Measurements from ENCODE around the gene KRT24.
"Not testable (repeated sequence)": the region's sequence is repeated elsewhere in the genome, so short reads cannot be mapped to it uniquely, and the experiment has no call there.

Gene KRT24

DNA sequence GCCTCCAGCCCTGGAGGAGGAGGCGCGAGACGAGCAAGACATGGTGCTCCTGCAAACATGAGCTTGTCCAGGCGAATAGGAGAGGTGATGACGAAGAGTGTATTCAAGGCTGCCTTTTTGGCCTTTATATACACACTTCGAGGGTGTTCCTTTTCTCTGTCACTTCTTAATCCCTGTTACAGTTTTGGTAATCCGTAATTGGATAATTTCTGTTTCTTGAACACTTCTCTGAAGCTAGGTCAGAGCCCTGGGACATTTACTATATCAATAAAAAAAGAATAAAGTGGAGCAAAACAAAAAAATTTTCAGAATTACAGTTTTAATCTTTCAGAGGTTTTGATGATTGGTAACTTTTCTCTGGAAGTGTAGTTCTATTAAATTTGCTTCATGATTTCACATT, at the start of gene KRT24:
TSS of gene KRT24 (minus strand) at position 101 of the 400 bp plus-strand sequence. CDS start at position 42, 59 bp downstream.
- no peak for DNase-seq (ENCODE audit: low read depth)

GRCh38 chr17:40751065-40751464, 47.5 kb upstream of the KRT24 start:
- DNase-seq (ENCODE audit: low read depth): no peak

GRCh38 chr17:40750391-40750790, 46.8 kb upstream of the KRT24 start:
- no peak for DNase-seq (ENCODE audit: low read depth)

DNA sequence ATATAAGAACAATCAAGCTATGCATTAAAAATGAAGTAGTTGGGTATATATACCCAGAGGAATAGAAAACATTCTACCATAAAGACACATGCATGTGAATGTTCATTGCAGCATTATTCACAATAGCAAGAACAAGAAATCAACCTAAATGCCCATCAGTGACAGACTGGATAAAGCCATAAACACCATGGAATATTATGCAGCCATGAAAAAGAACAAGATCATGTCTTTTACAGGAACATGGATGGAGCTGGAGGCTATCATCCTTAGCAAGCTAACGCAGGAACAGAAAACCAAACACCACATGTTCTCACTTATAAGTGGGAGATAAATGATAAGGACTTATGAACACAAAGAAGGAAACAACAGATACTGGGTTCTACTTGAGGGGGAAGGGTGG, 45.1 kb upstream of the KRT24 start:
- DNase-seq (ENCODE audit: low read depth): not testable (repeated sequence)

DNA sequence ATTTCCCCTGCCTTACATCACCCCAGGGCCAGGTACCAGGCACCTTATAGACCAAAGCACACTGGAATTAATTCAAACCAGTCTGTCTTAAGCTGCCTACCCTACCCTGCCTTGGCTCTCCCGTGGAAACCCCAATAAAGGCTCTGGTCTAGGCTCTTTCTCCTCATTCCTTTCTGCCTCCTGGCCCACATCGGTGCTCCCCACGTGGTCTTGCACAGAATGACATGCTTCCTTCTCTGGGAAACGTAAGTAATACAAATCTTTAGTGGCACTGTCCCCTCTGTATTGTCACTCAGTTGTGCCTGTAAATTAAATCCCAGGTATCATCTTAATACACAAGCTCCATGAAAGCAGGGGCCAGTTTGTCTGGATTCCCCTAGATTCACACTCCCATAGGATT, 35.0 kb upstream of the KRT24 start:
- DNase-seq (ENCODE audit: low read depth): no peak

DNA sequence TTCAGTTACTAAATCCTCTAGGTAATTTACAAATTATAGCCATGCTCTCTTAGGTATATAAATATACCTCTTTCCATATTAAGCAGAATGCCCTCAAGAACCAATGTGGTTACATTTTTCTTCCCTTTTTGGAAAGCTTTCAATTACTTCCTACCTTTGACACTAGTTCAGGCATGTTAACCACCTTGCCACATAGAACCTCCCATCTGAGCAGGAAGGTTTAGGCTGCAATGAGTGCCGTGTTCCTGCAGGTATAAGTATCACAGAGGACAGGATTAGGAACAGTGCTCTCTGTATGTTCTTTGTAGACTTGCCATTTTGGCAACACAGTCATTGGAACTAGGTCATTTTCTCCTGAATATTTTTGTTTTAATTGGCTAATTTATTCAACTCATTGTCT, 31.5 kb upstream of the KRT24 start:
- DNase-seq (ENCODE audit: low read depth): no peak

DNA sequence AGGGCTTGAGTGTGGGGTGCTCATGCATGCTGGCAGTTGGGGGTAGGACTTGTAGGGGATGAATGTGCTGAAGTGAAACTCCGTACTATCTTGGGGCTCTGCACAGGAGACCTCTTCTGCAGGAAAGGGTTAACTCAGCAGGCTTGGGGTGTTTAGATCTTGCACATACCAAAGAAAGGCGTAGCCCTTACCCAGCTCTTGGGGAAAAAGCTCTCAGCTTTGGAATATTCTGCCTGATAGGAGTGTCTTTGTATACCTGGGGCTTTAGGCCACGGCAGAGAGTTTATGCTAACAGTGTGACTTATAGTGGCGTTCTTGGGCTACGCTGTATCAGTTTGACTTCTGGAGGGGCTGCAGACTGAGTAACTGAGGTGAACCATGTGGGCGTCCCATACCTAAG, 30.5 kb upstream of the KRT24 start:
- DNase-seq (ENCODE audit: low read depth): no peak

- DNase-seq (ENCODE audit: low read depth): no peak
Measured at GRCh38 chr17:40730970-40731369, 27.4 kb upstream of the KRT24 start.

GRCh38 chr17:40727447-40728231, 24.1 kb upstream of the KRT24 start:
- DNase-seq (ENCODE audit: low read depth): peak; percentile 2

DNA sequence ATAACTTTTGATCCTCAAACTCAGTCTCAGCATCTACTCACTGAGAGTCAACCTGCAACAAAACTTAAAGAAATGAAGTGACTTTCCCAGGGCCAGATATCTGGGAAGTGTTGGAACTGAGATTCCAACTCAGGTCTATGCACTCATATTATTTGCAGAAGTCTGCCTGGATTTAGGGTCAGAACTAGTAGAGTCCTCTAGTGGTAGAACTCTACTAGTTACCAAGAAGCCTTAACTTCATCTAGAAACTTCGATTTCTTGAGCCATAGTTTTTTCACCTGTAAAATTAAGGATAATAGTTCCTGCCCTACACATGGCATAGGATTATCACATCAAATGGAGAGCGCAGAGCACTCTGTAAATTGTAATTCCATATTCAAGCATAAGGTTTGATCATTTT, 23.4 kb upstream of the KRT24 start:
- DNase-seq (ENCODE audit: low read depth): no peak

DNA sequence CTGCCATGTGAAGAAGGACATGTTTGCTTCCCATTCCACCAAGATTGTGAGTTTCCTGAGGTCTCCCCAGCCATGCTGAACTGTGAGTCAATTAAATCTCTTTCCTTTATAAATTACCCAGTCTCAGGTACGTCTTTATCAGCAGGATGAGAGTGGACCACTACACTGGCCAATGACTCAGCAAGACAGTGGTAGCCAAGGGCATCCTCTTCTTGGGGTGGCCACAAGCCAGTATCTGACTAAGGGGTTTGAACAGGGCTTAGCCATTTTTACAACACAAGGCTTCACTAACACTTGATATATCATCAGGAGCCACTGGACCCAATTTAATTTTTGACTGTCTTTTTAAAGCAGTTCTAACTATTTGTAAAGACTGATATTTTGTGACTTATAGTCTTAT, 21.1 kb upstream of the KRT24 start:
- DNase-seq (ENCODE audit: low read depth): no peak

DNA sequence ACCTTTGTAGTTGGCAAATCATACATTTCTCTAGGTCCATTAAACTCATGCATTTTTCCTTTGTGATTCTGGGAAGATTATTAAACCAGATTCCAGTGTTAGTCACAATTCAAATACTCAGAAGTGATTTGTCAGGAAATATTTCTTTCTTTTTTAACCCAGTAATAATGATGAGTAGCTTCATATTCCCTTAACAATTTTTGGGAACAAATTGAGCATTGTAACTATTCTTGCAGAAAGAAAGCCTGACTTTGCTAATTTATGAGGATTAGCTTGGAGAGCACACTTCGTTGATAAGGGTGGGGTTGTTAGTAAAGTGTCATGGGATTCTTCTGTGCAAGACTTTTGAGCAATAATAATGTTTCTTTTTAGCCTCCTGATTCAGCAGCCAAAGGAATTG, 18.7 kb upstream of the KRT24 start:
- no peak for DNase-seq (ENCODE audit: low read depth)

DNA sequence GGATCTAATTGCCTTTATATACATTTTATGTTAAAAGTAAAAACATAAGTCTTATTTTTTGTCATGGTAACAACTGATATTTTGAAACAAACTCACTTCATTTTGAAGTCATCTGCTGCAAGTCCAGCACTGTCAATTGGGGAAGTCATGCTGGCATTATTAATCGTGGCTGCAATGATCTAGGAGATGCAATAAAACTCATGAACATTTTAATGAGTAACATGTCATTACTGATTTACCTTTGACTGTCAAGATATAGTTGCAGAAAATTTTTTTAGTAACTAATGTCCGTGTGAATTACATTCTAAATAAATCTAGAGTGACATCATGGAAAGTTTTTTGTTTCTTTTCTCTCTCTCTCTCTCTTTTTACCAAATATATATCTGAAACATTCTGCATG, 17.3 kb upstream of the KRT24 start:
- DNase-seq (ENCODE audit: low read depth): no peak

- DNase-seq (ENCODE audit: low read depth): no peak
Measured at GRCh38 chr17:40718930-40719329, 15.4 kb upstream of the KRT24 start.

- no peak for DNase-seq (ENCODE audit: low read depth)
Measured at GRCh38 chr17:40717776-40718175, 14.2 kb upstream of the KRT24 start.

DNA sequence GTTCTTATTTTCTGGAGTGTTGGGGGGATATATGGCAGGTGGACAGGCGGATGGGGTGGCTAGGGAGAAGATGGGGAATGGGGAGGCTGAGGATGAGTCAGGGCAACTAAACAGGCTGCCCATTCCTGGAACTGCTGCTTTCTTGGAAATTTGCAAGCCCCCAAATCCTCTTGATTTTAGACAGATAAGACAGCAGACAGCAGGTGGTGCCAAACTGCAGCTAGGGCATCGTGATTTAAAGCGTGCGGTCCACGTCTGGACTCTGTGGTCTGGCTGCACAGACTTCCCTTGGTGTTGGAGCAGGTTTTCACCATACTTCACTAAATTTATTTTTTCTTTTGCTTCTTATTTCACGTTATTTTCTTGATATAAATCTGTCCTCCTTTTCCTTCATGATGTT, 10.9 kb upstream of the KRT24 start:
- no peak for DNase-seq (ENCODE audit: low read depth)

- DNase-seq (ENCODE audit: low read depth): no peak
Measured at GRCh38 chr17:40707745-40708144, 4.2 kb upstream of the KRT24 start.

GRCh38 chr17:40705584-40705983, 2.0 kb upstream of the KRT24 start:
- DNase-seq (ENCODE audit: low read depth): no peak

DNA sequence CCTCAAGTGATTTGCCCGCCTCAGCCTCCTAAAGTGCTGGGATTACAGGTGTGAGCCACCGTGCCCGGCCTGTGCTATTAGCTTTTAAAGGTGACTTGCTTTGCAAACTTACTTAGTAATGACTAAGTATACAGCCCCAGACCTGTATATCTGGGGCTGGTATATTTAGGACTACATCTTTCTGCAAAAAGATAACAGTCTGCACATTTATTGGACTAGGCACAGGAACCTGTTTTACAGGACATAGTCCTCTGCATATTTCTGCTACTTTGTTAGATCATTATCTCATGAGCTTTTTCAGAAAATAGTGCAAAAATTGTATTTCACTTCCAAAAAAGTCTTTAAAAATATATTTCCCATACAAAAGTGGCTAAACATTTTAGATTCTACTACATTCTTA, 1.3 kb downstream of the KRT24 start:
- DNase-seq (ENCODE audit: low read depth): no peak

- DNase-seq (ENCODE audit: low read depth): no peak
Measured at GRCh38 chr17:40699853-40700252, 3.7 kb downstream of the KRT24 start.

DNA sequence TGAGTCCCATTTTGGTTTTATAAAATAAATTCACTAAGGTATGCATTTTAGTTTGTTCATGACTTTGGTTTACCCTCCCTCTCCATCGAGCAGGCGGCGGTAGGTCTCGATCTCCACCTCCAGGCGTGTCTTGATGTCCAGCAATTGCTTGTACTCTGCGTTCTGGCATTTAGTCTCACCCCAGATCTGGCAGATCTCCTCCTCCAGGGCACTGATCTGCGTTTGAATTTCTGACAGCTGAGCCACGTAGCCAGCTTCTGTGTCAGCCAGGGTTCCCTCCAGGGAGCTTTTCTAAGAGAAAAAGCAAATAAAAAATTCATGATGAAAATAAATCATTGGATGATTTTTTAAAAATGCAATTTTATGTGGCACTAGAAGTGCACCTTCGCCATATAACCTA, 4.2 kb downstream of the KRT24 start:
- DNase-seq (ENCODE audit: low read depth): no peak

- no peak for DNase-seq (ENCODE audit: low read depth)
Measured at GRCh38 chr17:40697297-40697696, 6.3 kb downstream of the KRT24 start.

- no peak for DNase-seq (ENCODE audit: low read depth)
Measured at GRCh38 chr17:40696651-40697072, 6.9 kb downstream of the KRT24 start.

DNA sequence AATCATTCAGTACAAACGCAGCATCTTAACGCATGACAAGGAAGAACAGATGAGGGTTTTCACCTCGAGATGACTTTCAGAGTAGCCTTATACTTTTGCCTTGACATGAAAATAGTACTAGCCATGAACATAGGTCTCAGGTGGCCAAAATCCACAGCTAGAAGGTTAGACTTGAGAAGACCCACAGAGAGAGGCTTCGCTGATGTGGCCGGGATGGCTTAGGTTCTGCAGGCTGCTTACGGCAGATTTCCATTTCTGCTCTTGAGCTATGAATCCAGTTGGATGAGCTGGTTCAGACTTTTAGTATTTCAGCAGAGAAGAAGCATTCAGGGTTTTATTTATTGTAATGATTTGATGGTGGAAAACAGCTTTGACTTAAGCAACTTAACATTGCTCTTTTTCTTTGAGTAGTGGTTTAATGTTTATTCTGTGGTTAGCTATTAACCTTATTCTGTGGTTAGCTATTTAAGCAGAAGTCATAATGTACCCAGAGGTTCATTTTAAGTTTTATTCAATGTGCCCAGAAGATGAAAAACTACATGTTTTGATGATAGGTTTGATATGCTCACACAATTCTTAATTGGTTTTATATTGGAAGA, 7.6 kb downstream of the KRT24 start:
- no peak for DNase-seq (ENCODE audit: low read depth)
